ENCODE data around the gene KDELR3. TPM values are rescaled to one million over a fixed set of nuclear protein-coding genes. Genes with fewer than 3 reads are reported as not detected.

Gene KDELR3
- total and polyA plus RNA-seq, 10 of the 15 experiments (the other 5 are each of a cell fraction or from before 2014, with no cell fraction given) = 0.15 to 0.98 (median 0.25) TPM; not detected in 1

DNA sequence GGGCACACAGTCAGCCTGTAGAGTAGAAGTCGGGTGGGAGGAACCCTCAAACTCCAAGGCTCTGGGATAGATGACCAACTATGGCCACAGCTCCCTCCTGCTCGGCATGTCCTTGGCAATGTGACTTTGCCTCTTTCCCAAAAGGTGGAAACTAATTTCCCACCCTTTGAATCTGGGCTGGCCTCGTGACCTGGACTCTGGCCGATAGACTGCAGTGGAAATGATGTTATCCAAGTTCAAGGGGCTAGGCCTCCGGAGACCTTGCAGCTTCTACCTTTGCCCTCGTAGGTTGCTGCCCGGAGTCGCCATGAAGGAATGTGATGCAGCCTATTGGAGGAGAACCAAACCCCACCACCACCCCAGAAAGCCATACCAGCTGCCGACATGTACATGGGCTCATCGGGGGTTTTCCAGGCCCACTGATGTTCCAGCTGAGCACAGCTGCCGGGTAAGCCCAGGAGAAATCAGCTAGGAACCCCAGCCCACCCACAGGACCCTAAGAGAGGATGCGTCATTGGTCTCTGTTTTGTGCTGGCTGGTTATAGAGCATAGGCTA, 43.3 kb upstream of the KDELR3 start:
- TF ChIP-seq MYB (IDR thresholded peaks at IDR 0.05; ENCODE audit: borderline replicate concordance, low read depth, low read length) = no peak
- TF ChIP-seq, protein P1, sequence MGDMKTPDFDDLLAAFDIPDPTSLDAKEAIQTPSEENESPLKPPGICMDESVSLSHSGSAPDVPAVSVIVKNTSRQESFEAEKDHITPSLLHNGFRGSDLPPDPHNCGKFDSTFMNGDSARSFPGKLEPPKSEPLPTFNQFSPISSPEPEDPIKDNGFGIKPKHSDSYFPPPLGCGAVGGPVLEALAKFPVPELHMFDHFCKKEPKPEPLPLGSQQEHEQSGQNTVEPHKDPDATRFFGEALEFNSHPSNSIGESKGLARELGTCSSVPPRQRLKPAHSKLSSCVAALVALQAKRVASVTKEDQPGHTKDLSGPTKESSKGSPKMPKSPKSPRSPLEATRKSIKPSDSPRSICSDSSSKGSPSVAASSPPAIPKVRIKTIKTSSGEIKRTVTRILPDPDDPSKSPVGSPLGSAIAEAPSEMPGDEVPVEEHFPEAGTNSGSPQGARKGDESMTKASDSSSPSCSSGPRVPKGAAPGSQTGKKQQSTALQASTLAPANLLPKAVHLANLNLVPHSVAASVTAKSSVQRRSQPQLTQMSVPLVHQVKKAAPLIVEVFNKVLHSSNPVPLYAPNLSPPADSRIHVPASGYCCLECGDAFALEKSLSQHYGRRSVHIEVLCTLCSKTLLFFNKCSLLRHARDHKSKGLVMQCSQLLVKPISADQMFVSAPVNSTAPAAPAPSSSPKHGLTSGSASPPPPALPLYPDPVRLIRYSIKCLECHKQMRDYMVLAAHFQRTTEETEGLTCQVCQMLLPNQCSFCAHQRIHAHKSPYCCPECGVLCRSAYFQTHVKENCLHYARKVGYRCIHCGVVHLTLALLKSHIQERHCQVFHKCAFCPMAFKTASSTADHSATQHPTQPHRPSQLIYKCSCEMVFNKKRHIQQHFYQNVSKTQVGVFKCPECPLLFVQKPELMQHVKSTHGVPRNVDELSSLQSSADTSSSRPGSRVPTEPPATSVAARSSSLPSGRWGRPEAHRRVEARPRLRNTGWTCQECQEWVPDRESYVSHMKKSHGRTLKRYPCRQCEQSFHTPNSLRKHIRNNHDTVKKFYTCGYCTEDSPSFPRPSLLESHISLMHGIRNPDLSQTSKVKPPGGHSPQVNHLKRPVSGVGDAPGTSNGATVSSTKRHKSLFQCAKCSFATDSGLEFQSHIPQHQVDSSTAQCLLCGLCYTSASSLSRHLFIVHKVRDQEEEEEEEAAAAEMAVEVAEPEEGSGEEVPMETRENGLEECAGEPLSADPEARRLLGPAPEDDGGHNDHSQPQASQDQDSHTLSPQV (IDR thresholded peaks at IDR 0.05) = no peak
- TF ChIP-seq MYC (IDR thresholded peaks at IDR 0.05; ENCODE audit: insufficient read depth, insufficient read length, insufficient replicate concordance, low read length, severe bottlenecking) = no peak
- no peak for TF ChIP-seq MXI1 (IDR thresholded peaks at IDR 0.05; ENCODE audit: low read depth, low read length)
- TF ChIP-seq, protein P2, sequence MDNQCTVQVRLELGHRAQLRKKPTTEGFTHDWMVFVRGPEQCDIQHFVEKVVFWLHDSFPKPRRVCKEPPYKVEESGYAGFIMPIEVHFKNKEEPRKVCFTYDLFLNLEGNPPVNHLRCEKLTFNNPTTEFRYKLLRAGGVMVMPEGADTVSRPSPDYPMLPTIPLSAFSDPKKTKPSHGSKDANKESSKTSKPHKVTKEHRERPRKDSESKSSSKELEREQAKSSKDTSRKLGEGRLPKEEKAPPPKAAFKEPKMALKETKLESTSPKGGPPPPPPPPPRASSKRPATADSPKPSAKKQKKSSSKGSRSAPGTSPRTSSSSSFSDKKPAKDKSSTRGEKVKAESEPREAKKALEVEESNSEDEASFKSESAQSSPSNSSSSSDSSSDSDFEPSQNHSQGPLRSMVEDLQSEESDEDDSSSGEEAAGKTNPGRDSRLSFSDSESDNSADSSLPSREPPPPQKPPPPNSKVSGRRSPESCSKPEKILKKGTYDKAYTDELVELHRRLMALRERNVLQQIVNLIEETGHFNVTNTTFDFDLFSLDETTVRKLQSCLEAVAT (IDR thresholded peaks at IDR 0.05) = no peak
- Histone ChIP-seq H3K27ac (ENCODE audit: control insufficient read depth, insufficient read depth) (no peak overlapping the region), H3K9me3 (replicated peaks; ENCODE audit: control insufficient read depth, insufficient read depth, low read length) (no peaks in the 10 kb centered on the region), H2AFZ (ENCODE audit: control insufficient read depth, low read depth, low read length) (no peak overlapping the region), H3K9ac (ENCODE audit: control insufficient read depth, insufficient read depth, low read length) (no peak overlapping the region), H3K4me1 (ENCODE audit: control insufficient read depth, insufficient read depth, low read length) (no peaks in the 10 kb centered on the region), H4K20me1 (ENCODE audit: control insufficient read depth, insufficient read depth) (no peaks in the 10 kb centered on the region), H3K36me3 (ENCODE audit: control insufficient read depth in 2 of 2, insufficient read depth in 2 of 2, low read length in 1 of 2) (no peaks in the 10 kb centered on the region), H3K4me3 (no peak overlapping the region), H3K79me2 (ENCODE audit: control insufficient read depth, insufficient read depth, low read length) (no peaks in the 10 kb centered on the region), H3K27me3 (replicated peaks in 1 of 2; ENCODE audit: control insufficient read depth in 2 of 2, insufficient read depth in 2 of 2, low read length in 1 of 2) (no peaks in the 10 kb centered on the region), H3K4me2 (ENCODE audit: control insufficient read depth, insufficient read depth) (no peak overlapping the region)
- in situ Hi-C loops (cut with MboI) (no loop called here), intact Hi-C loops (cut with micrococcal nuclease; ENCODE audit: unreplicated experiment) (no loop called here)
- POLR2A ChIA-PET = no interaction called here
- SMC1A ChIA-PET (ENCODE audit: uncharacterized antibody, unreplicated experiment) = no interaction called here
- CTCF ChIA-PET = interaction anchor here (1.2 kb wide), 1 partner anchor 372 kb away, joined by 3 read pairs; no protein-coding TSS in a partner anchor
- no peak for FAIRE-seq
- 34% methylated on average over 12 of the region's 12 CpGs for WGBS (ENCODE audit: insufficient coverage, insufficient replicate concordance, low lambda C conversion rate, missing lambda C conversion rate)
- DNase-seq (ENCODE audit: low read depth, low spot score) = no peak
- no peak for ATAC-seq
- RAD21 ChIA-PET (ENCODE audit: unreplicated experiment) = no interaction called here
- BruUV-seq (replicated peaks) = no TSS peak
